ENCODE data around the gene MBNL1.

DNA sequence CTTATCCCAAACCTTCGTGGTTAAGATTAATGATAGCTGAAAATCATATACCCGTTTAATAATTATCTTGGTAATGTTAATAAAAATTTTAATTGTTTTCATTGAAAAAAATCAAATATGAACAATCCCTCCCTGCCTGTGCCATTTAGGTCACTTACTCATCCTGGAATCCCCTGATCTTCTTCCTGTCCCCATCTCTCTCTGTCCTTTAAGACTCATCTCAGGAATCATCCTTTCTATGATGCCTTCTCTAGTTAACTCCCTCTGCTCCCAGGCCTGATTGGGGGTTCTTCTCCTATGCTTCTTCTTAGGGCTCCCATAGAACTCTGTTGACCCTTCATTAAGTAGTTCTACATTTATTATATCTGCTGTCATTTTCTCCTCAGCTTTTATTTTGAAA lies 91.6 kb downstream of the MBNL1 start:
- TF ChIP-seq, protein P1, sequence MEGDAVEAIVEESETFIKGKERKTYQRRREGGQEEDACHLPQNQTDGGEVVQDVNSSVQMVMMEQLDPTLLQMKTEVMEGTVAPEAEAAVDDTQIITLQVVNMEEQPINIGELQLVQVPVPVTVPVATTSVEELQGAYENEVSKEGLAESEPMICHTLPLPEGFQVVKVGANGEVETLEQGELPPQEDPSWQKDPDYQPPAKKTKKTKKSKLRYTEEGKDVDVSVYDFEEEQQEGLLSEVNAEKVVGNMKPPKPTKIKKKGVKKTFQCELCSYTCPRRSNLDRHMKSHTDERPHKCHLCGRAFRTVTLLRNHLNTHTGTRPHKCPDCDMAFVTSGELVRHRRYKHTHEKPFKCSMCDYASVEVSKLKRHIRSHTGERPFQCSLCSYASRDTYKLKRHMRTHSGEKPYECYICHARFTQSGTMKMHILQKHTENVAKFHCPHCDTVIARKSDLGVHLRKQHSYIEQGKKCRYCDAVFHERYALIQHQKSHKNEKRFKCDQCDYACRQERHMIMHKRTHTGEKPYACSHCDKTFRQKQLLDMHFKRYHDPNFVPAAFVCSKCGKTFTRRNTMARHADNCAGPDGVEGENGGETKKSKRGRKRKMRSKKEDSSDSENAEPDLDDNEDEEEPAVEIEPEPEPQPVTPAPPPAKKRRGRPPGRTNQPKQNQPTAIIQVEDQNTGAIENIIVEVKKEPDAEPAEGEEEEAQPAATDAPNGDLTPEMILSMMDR (conservative IDR thresholded peaks at IDR 0.05; ENCODE audit: low read depth, low read length), result no peak
- TF ChIP-seq RFX5 (IDR thresholded peaks at IDR 0.05; ENCODE audit: low read depth, low read length) (no peak), SMC3 (IDR thresholded peaks at IDR 0.05; ENCODE audit: low read depth, low read length) (no peak), MXI1 (IDR thresholded peaks at IDR 0.05; ENCODE audit: borderline replicate concordance, low read depth, low read length) (no peak), POLR2A (IDR thresholded peaks at IDR 0.05; ENCODE audit: low read depth, low read length) (no peak), CEBPB (IDR thresholded peaks at IDR 0.05; ENCODE audit: low read depth, low read length) (no peak), RCOR1 (IDR thresholded peaks at IDR 0.05; ENCODE audit: insufficient replicate concordance, low read length) (no peak), CHD1 (IDR thresholded peaks at IDR 0.05; ENCODE audit: low read depth, low read length) (no peak), BHLHE40 (IDR thresholded peaks at IDR 0.05; ENCODE audit: low read depth, low read length) (no peak)
- TF ChIP-seq, protein P2, sequence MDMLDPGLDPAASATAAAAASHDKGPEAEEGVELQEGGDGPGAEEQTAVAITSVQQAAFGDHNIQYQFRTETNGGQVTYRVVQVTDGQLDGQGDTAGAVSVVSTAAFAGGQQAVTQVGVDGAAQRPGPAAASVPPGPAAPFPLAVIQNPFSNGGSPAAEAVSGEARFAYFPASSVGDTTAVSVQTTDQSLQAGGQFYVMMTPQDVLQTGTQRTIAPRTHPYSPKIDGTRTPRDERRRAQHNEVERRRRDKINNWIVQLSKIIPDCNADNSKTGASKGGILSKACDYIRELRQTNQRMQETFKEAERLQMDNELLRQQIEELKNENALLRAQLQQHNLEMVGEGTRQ (IDR thresholded peaks at IDR 0.05; ENCODE audit: low read depth, low read length), result no peak
- TF ChIP-seq, protein P3, sequence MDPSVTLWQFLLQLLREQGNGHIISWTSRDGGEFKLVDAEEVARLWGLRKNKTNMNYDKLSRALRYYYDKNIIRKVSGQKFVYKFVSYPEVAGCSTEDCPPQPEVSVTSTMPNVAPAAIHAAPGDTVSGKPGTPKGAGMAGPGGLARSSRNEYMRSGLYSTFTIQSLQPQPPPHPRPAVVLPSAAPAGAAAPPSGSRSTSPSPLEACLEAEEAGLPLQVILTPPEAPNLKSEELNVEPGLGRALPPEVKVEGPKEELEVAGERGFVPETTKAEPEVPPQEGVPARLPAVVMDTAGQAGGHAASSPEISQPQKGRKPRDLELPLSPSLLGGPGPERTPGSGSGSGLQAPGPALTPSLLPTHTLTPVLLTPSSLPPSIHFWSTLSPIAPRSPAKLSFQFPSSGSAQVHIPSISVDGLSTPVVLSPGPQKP (IDR thresholded peaks at IDR 0.05; ENCODE audit: borderline replicate concordance, low read depth, low read length), result no peak
